Liver (tissue), 9 donors: ENCODE results near the gene GJA10. TPM values are rescaled to one million over a fixed set of nuclear protein-coding genes. Genes with fewer than 3 reads are reported as not detected.

Source experiments
- DNase-seq: peaks from one replicate; pipeline ENCODE4 v3.0.0-alpha.2; 2017; ENCODE audit warnings: low spot score
- H3K27ac ChIP-seq, 2 donors: one replicate each; pipeline ENCODE4 v1.7.0; 2013; ENCODE audit warnings: inconsistent platforms in 2 of 2, low read length in 2 of 2, control low read depth in 1 of 2, low read depth in 1 of 2, mild to moderate bottlenecking in 1 of 2
- H3K27me3 ChIP-seq, 4 donors: one replicate each; pipeline versions ENCODE4 v1.6.1 to v1.7.0; 2013; ENCODE audit warnings: low read length in 3 of 4, inconsistent platforms in 1 of 4, mild to moderate bottlenecking in 1 of 4, moderate library complexity in 1 of 4; ENCODE audit not compliant: control insufficient read depth in 4 of 4, insufficient read depth in 4 of 4
- H3K36me3 ChIP-seq, 4 donors: one replicate each; pipeline versions ENCODE4 v1.6.1 to v1.7.0; 2013; ENCODE audit warnings: low read length in 3 of 4, mild to moderate bottlenecking in 3 of 4, low read depth in 1 of 4, moderate library complexity in 1 of 4; ENCODE audit not compliant: control insufficient read depth in 4 of 4, insufficient read depth in 3 of 4
- H3K4me1 ChIP-seq, 4 donors: one replicate each; pipeline versions ENCODE4 v1.6.1 to v1.7.0; 2013; ENCODE audit warnings: low read length in 3 of 4, mild to moderate bottlenecking in 3 of 4, moderate library complexity in 1 of 4; ENCODE audit not compliant: control insufficient read depth in 4 of 4, insufficient read depth in 4 of 4
- H3K4me3 ChIP-seq, 3 donors: one replicate each; pipeline versions ENCODE4 v1.6.1 to v1.7.0; 2013; ENCODE audit warnings: low read length in 3 of 3, control low read depth in 1 of 3, low read depth in 1 of 3, mild to moderate bottlenecking in 1 of 3
- H3K9ac ChIP-seq, 2 donors: one replicate each; pipeline ENCODE4 v1.7.0; 2013; ENCODE audit warnings: low read length in 2 of 2, mild to moderate bottlenecking in 2 of 2, moderate library complexity in 2 of 2, control low read depth in 1 of 2, low read depth in 1 of 2
- H3K9me3 ChIP-seq, 4 donors: one replicate each; pipeline versions ENCODE4 v1.6.1 to v1.7.0; 2013; ENCODE audit warnings: low read length in 3 of 4; ENCODE audit not compliant: control insufficient read depth in 4 of 4
- CTCF ChIP-seq: fragments of 150-350 bp; IDR thresholded peaks from 2 replicates; pipeline ENCODE4 v1.5.1; 2017; ENCODE audit warnings: improper control_type of control experiment, low read depth, low read length; ENCODE audit not compliant: missing input control
- EGR1 ChIP-seq, 2 donors: IDR thresholded peaks; 2 replicates each; pipeline ENCODE4 v1.6.1; 2016 to 2018; ENCODE audit warnings: antibody characterized with exemption in 2 of 2, low read depth in 2 of 2
- FOXA1 ChIP-seq: IDR thresholded peaks from 2 replicates; pipeline ENCODE4 v1.6.1; 2016; ENCODE audit warnings: antibody characterized with exemption
- GABPA ChIP-seq, 2 donors: IDR thresholded peaks in 1 of 2; conservative IDR thresholded peaks in 1 of 2; 2 replicates each; pipeline ENCODE4 v1.6.1; 2016; ENCODE audit warnings: antibody characterized with exemption in 2 of 2, mild to moderate bottlenecking in 1 of 2, moderate library complexity in 1 of 2
- HNF4A ChIP-seq, 2 donors: conservative IDR thresholded peaks; 2 replicates each; pipeline ENCODE4 v1.6.1; 2016; ENCODE audit warnings: antibody characterized with exemption in 2 of 2, mild to moderate bottlenecking in 2 of 2
- HNF4G ChIP-seq: IDR thresholded peaks from 2 replicates; pipeline ENCODE4 v1.6.1; 2016; ENCODE audit warnings: antibody characterized with exemption
- JUND ChIP-seq, 2 donors: IDR thresholded peaks; 2 replicates each; pipeline ENCODE4 v1.6.1; 2016; ENCODE audit warnings: antibody characterized with exemption in 2 of 2
- REST ChIP-seq: IDR thresholded peaks from 2 replicates; pipeline ENCODE4 v1.6.1; 2016; ENCODE audit warnings: antibody characterized with exemption, mild to moderate bottlenecking
- RXRA ChIP-seq, 2 donors: IDR thresholded peaks; 2 replicates each; pipeline ENCODE4 v1.6.1; 2017 to 2018; ENCODE audit warnings: antibody characterized with exemption in 2 of 2, mild to moderate bottlenecking in 1 of 2
- SP1 ChIP-seq: IDR thresholded peaks from 2 replicates; pipeline ENCODE4 v1.6.1; 2018; ENCODE audit warnings: antibody characterized with exemption, mild to moderate bottlenecking
- WGBS: extraction: QIAGEN DNeasy Blood & Tissue Kit; methylation state at CpG from one replicate; pipeline ENCODE4 v1.1.7; 2013; 5-methylcytosine and 5-hydroxymethylcytosine counted together
- polyA plus RNA-seq, 2 donors: library from polyadenylated mRNA; stranded (reverse) in 1 of 2; unstranded in 1 of 2; fragments of 200-250 nt in 1 of 2; fragments of >200 nt in 1 of 2; fragmentation: Nextera tagmentation in 1 of 2; extraction: Ambion mirVana in 1 of 2; gene quantifications; one replicate each; pipeline versions ENCODE4 v1.2.1 to v1.2.3, GENCODE V29; 2013 to 2015
- total RNA-seq, 2 donors: library from RNA; depleted of rRNA; stranded (reverse); fragments of >200 nt; gene quantifications; one replicate each; pipeline ENCODE4 v1.2.3, GENCODE V29; 2014
- TF ChIP-seq, protein P1 (sequence below): IDR thresholded peaks from 2 replicates; pipeline ENCODE4 v1.6.1; 2016; ENCODE audit warnings: antibody characterized with exemption
- TF ChIP-seq, protein P2 (sequence below): IDR thresholded peaks from 2 replicates; pipeline ENCODE4 v1.6.1; 2016; ENCODE audit warnings: antibody characterized with exemption
- donor health status: healthy.
- donor health status: healthy.
- donor health status: healthy.
- donor health status: healthy.
- donor health status: healthy.

Gene GJA10
- total and polyA plus RNA-seq, 4 donors = not detected

DNA sequence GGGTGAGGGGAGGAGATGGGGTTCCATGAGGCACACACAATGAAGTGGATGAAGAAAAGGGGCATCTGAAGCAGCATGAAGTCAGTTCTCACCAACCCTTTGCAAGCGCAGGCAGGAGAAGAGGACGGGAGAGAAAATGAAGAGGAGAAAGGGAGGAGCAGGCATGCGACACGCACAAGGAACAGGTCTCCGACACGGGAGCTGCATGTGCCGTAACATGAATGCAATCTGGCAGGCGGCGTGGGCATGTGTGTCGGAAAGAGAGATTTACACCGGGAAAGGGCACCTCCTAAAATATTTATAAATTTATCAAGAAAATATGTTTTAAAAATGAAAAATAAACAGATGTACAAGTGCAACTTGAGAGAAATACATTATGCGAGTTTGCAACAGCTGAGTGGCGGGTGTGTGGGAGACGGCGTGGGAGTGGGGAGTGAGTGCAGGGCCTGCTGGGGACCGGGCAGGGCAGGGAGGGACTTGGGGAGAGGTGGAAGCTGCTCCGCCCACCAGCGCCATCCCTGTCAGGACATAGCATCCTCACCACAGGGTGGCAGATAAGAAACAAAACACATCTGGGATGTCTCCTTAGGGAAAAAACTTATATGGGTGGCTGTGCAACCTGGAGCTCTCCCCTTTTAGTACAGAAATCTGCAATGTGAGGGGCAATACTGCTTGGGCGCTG lies 40.6 kb downstream of the GJA10 start:
- H3K27me3 ChIP-seq = no peaks in the 10 kb centered on the region
- no peak overlapping the region for H3K27ac ChIP-seq
- H3K36me3 ChIP-seq = peaks cover 0 to 7% (median 3%) of the 10 kb centered on the region in 4 donors
- no peaks in the 10 kb centered on the region for H3K9me3 ChIP-seq
- 92% methylated on average over 19 of the region's 19 CpGs for WGBS
- no peaks in the 10 kb centered on the region for H3K4me1 ChIP-seq
- H3K9ac ChIP-seq = no peak overlapping the region
- TF ChIP-seq EGR1 (IDR thresholded peaks at IDR 0.05; ENCODE audit: low read depth in 2 of 2) (no peak), HNF4A (conservative IDR thresholded peaks at IDR 0.05) (no peak), CTCF (no peak), JUND (IDR thresholded peaks at IDR 0.05) (no peak), HNF4G (no peak), SP1 (no peak)
- no peak for DNase-seq
- no peak overlapping the region for H3K4me3 ChIP-seq

- WGBS = 95% methylated on average over 1 of the region's 1 CpG
- TF ChIP-seq FOXA1 (no peak), EGR1 (IDR thresholded peaks at IDR 0.05; ENCODE audit: low read depth in 2 of 2) (no peak), REST (no peak), SP1 (no peak)
- H3K27me3 ChIP-seq = no peaks in the 10 kb centered on the region
- no peaks in the 10 kb centered on the region for H3K9me3 ChIP-seq
- no peak for DNase-seq
- H3K4me3 ChIP-seq = no peak overlapping the region
- no peak overlapping the region for H3K27ac ChIP-seq
- H3K9ac ChIP-seq = no peak overlapping the region
- H3K4me1 ChIP-seq = peaks cover 0 to 8% (median 5%) of the 10 kb centered on the region in 4 donors
- peaks cover 0 to 7% (median 3%) of the 10 kb centered on the region in 4 donors for H3K36me3 ChIP-seq
These were observed 41.9 kb downstream of the GJA10 start for GRCh38 chr6:89936177-89936576.

- no peak overlapping the region for H3K27ac ChIP-seq
- H3K9me3 ChIP-seq = no peaks in the 10 kb centered on the region
- no peaks in the 10 kb centered on the region for H3K27me3 ChIP-seq
- H3K4me3 ChIP-seq = no peak overlapping the region
- 88% methylated on average over 12 of the region's 12 CpGs for WGBS
- H3K36me3 ChIP-seq = peaks cover 0 to 2% (median 0%) of the 10 kb centered on the region in 4 donors
- no peak for DNase-seq
- peaks cover 6 to 23% (median 22%) of the 10 kb centered on the region in 4 donors for H3K4me1 ChIP-seq
- no peak overlapping the region for H3K9ac ChIP-seq
- TF ChIP-seq HNF4A (conservative IDR thresholded peaks at IDR 0.05) (no peak), GABPA (IDR thresholded peaks at IDR 0.05 in 1 of 2, conservative IDR thresholded peaks at IDR 0.05 in 1 of 2) (no peak), RXRA (IDR thresholded peaks at IDR 0.05) (no peak)
- TF ChIP-seq, protein P1, sequence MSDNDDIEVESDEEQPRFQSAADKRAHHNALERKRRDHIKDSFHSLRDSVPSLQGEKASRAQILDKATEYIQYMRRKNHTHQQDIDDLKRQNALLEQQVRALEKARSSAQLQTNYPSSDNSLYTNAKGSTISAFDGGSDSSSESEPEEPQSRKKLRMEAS = no peak
- TF ChIP-seq, protein P2, sequence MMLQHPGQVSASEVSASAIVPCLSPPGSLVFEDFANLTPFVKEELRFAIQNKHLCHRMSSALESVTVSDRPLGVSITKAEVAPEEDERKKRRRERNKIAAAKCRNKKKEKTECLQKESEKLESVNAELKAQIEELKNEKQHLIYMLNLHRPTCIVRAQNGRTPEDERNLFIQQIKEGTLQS = no peak
These were observed 43.7 kb downstream of the GJA10 start for GRCh38 chr6:89938014-89938413.
